Neural cell (in vitro differentiated cells): ENCODE data around the gene DEFB132. TPM values are rescaled to one million over a fixed set of nuclear protein-coding genes. Genes with fewer than 3 reads are reported as not detected.

Source experiments
- H2AFZ ChIP-seq: fragments of 200-600, 300-800 bp; sonication (generic), shearing (Covaris generic); 2 replicates; pipeline ENCODE4 v1.6.0; 2014; ENCODE audit warnings: low read depth, mild to moderate bottlenecking, antibody characterized with exemption, low read length, moderate library complexity
- H3F3A ChIP-seq: fragments of 200-600 bp; shearing (Covaris generic); 2 replicates; pipeline ENCODE4 v1.6.1; 2016; ENCODE audit warnings: mild to moderate bottlenecking, moderate library complexity, mixed read lengths, antibody characterized with exemption, low read length; ENCODE audit not compliant: insufficient read depth, poor library complexity, severe bottlenecking
- H3K27ac ChIP-seq: fragments of 200-600, 300-800 bp; sonication (generic), shearing (Covaris generic); 2 replicates; pipeline ENCODE4 v1.5.1; 2014; ENCODE audit warnings: mild to moderate bottlenecking, low read length, moderate library complexity
- H3K27me3 ChIP-seq: fragments of 300-800, 200-600 bp; sonication (generic), shearing (Covaris generic); 2 replicates; pipeline ENCODE4 v1.6.0; 2014; ENCODE audit warnings: mild to moderate bottlenecking, low read depth, low read length, moderate library complexity; ENCODE audit not compliant: insufficient read depth
- H3K36me3 ChIP-seq: fragments of 300-800, 200-600 bp; sonication (generic), shearing (Covaris generic); 2 replicates; pipeline ENCODE4 v1.5.1; 2014; ENCODE audit warnings: mild to moderate bottlenecking, antibody characterized with exemption, low read length, moderate library complexity; ENCODE audit not compliant: insufficient read depth
- H3K4me2 ChIP-seq: fragments of 300-800, 200-600 bp; sonication (generic), shearing (Covaris generic); 2 replicates; pipeline ENCODE4 v1.6.0; 2014; ENCODE audit warnings: mild to moderate bottlenecking, low read length
- H3K4me3 ChIP-seq: fragments of 300-800, 200-600 bp; sonication (generic), shearing (Covaris generic); 2 replicates; pipeline ENCODE4 v1.5.1; 2014; ENCODE audit warnings: mild to moderate bottlenecking, low read length, moderate library complexity
- H3K79me2 ChIP-seq: fragments of 200-600 bp; shearing (Covaris generic); replicated peaks from 2 replicates; pipeline ENCODE4 v1.6.0; 2014; ENCODE audit warnings: mild to moderate bottlenecking, low read length, moderate library complexity; ENCODE audit not compliant: insufficient read depth
- H3K9ac ChIP-seq: fragments of 300-800, 200-600 bp; sonication (generic), shearing (Covaris generic); 2 replicates; pipeline ENCODE4 v1.6.1; 2016; ENCODE audit warnings: mild to moderate bottlenecking, low read length, mixed read lengths
- H3K9me2 ChIP-seq: fragments of 200-600 bp; shearing (Covaris generic); 2 replicates; pipeline ENCODE4 v1.6.1; 2016; ENCODE audit warnings: mild to moderate bottlenecking, low read length, mixed read lengths; ENCODE audit not compliant: insufficient read depth
- H3K9me3 ChIP-seq: fragments of 200-600, 300-800 bp; sonication (generic), shearing (Covaris generic); 2 replicates; pipeline ENCODE4 v1.6.1; 2016; ENCODE audit warnings: mild to moderate bottlenecking, mixed run types, low read length, moderate library complexity, mixed read lengths
- H4K20me1 ChIP-seq: fragments of 200-600 bp; shearing (Covaris generic); 2 replicates; pipeline ENCODE4 v1.6.1; 2016; ENCODE audit warnings: mild to moderate bottlenecking, mixed run types; ENCODE audit not compliant: insufficient read depth
- EP300 ChIP-seq: fragments of 450-650 bp; conservative IDR thresholded peaks from 2 replicates; pipeline ENCODE4 v1.6.1; 2014; ENCODE audit warnings: antibody characterized with exemption, mild to moderate bottlenecking, moderate library complexity; ENCODE audit not compliant: poor library complexity, severe bottlenecking
- EZH2 ChIP-seq: fragments of 200-600, 300-800 bp; shearing (Covaris generic), sonication (generic); IDR thresholded peaks from 2 replicates; pipeline ENCODE4 v1.6.1; 2014; ENCODE audit warnings: antibody characterized with exemption, low read length, borderline replicate concordance, mild to moderate bottlenecking; ENCODE audit not compliant: insufficient read depth, poor library complexity, severe bottlenecking
- MXI1 ChIP-seq: fragments of 450-650 bp; conservative IDR thresholded peaks from 2 replicates; pipeline ENCODE4 v1.6.1; 2014; ENCODE audit warnings: antibody characterized with exemption, mild to moderate bottlenecking; ENCODE audit not compliant: poor library complexity, severe bottlenecking
- POLR2AphosphoS5 ChIP-seq: IDR thresholded peaks from 2 replicates; pipeline ENCODE4 v1.6.1; 2012
- RAD21 ChIP-seq: fragments of 450-650 bp; conservative IDR thresholded peaks from 2 replicates; pipeline ENCODE4 v1.6.1; 2014; ENCODE audit warnings: antibody characterized with exemption, mild to moderate bottlenecking, moderate library complexity
- REST ChIP-seq: IDR thresholded peaks from 2 replicates; pipeline ENCODE4 v1.6.1; 2012; ENCODE audit warnings: borderline replicate concordance
- SMC3 ChIP-seq: fragments of 450-650 bp; conservative IDR thresholded peaks from 2 replicates; pipeline ENCODE4 v1.6.1; 2014; ENCODE audit warnings: antibody characterized with exemption, mild to moderate bottlenecking, moderate library complexity; ENCODE audit not compliant: poor library complexity
- TAF1 ChIP-seq: IDR thresholded peaks from 2 replicates; pipeline ENCODE4 v1.6.1; 2012; ENCODE audit warnings: low read depth
- polyA minus RNA-seq: library from RNA; depleted of rRNA, polyadenylated mRNA; stranded (reverse); fragments of >200 nt; gene quantifications from 2 replicates; pipeline ENCODE4 v1.2.3, GENCODE V29; 2014
- polyA plus RNA-seq: library from polyadenylated mRNA; depleted of rRNA; stranded (reverse); fragments of >200 nt; gene quantifications from 2 replicates; pipeline ENCODE4 v1.2.3, GENCODE V29; 2014
- TF ChIP-seq, protein P1 (sequence below): fragments of 450-650 bp; IDR thresholded peaks from 2 replicates; pipeline ENCODE4 v1.5.1; 2014; ENCODE audit warnings: antibody characterized with exemption, mild to moderate bottlenecking, moderate library complexity; ENCODE audit not compliant: poor library complexity, severe bottlenecking

The DEFB132 gene
- polyA plus RNA-seq (not detected in 2 replicates), polyA minus RNA-seq (not detected in 2 replicates)

DNA sequence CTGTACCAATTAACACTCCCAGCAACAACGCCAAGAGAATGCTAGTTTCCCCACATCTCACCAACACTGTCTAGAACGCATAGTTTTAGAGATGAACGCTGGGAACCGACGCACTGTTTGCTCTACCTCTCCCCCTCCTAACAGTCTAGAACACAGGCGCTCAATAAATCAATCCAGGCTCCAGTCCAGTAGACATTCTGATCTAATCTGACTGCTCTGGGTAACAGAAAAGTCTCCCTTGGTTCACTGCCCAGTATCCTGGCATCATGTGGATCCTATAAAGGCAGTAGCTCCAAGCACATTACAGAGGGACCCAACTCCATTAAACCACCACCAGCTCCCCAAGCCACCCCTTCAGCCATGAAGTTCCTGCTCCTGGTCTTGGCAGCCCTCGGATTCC lies at the start of gene DEFB132:
Gene DEFB132 (plus strand): TSS at position 306 of the 400 bp plus-strand sequence. CDS start 55 bp downstream, at position 361.
- H3K36me3 ChIP-seq: no peaks in the 10 kb centered on the region
- no peaks in the 10 kb centered on the region for H3K27me3 ChIP-seq
- no peaks in the 10 kb centered on the region for H3K9me2 ChIP-seq
- H2AFZ ChIP-seq: no peak within 1 kb of the TSS
- no peaks in the 10 kb centered on the region for H3F3A ChIP-seq
- no peaks in the 10 kb centered on the region for H4K20me1 ChIP-seq
- no peaks in the 10 kb centered on the region for H3K79me2 ChIP-seq
- no peaks in the 10 kb centered on the region for H3K9me3 ChIP-seq
- H3K9ac ChIP-seq: no peak within 1 kb of the TSS
- H3K4me2 ChIP-seq: no peak within 1 kb of the TSS
- H3K4me3 ChIP-seq: no peak within 1 kb of the TSS
- H3K27ac ChIP-seq: no peak within 1 kb of the TSS
- TF ChIP-seq EZH2 (no peak), MXI1 (no peak), TAF1 (no peak), REST (no peak), EP300 (no peak)

GRCh38 chr20:208942-209566 lies 48.5 kb upstream of the DEFB132 start:
- TF ChIP-seq TAF1 (no peak), MXI1 (no peak), POLR2AphosphoS5 (no peak), REST (no peak), EZH2 (no peak), EP300 (no peak), SMC3 (peak; percentile 68), RAD21 (peak; percentile 64)
- TF ChIP-seq, protein P1, sequence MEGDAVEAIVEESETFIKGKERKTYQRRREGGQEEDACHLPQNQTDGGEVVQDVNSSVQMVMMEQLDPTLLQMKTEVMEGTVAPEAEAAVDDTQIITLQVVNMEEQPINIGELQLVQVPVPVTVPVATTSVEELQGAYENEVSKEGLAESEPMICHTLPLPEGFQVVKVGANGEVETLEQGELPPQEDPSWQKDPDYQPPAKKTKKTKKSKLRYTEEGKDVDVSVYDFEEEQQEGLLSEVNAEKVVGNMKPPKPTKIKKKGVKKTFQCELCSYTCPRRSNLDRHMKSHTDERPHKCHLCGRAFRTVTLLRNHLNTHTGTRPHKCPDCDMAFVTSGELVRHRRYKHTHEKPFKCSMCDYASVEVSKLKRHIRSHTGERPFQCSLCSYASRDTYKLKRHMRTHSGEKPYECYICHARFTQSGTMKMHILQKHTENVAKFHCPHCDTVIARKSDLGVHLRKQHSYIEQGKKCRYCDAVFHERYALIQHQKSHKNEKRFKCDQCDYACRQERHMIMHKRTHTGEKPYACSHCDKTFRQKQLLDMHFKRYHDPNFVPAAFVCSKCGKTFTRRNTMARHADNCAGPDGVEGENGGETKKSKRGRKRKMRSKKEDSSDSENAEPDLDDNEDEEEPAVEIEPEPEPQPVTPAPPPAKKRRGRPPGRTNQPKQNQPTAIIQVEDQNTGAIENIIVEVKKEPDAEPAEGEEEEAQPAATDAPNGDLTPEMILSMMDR: peak; percentile 71
- Histone ChIP-seq H3K36me3 (no peaks in the 10 kb centered on the region), H3K9me2 (no peaks in the 10 kb centered on the region), H4K20me1 (no peaks in the 10 kb centered on the region), H3K4me2 (no peak overlapping the region), H3F3A (no peaks in the 10 kb centered on the region), H3K27me3 (peaks cover 14% of the 10 kb centered on the region), H3K4me3 (no peak overlapping the region), H3K79me2 (no peaks in the 10 kb centered on the region), H2AFZ (no peak overlapping the region), H3K27ac (no peak overlapping the region), H3K9me3 (no peaks in the 10 kb centered on the region), H3K9ac (no peak overlapping the region)
